Kidney (tissue), 14 donors: ENCODE measurements around the gene HOXA3. TPM values are rescaled to one million over a fixed set of nuclear protein-coding genes. Genes with fewer than 3 reads are reported as not detected.

Source experiments
- DNase-seq, 5 donors: peaks; one replicate each; pipeline ENCODE4 v3.0.0-alpha.2; 2013 to 2020
- FAIRE-seq: peaks from 2 replicates; lab custom pipeline; 2012; peaks lifted over from hg19 to GRCh38; lab: Jason Lieb, UNC
- H3K27ac ChIP-seq, 2 donors: one replicate each; pipeline ENCODE4 v1.7.0; 2013; ENCODE audit warnings: low read depth in 2 of 2, low read length in 2 of 2, inconsistent platforms in 1 of 2
- H3K27me3 ChIP-seq: one replicate; pipeline ENCODE4 v1.7.1; 2013; ENCODE audit warnings: low read length, inconsistent platforms; ENCODE audit not compliant: control insufficient read depth, insufficient read depth
- H3K36me3 ChIP-seq, 3 donors: one replicate each; pipeline versions ENCODE4 v1.7.0 to v1.7.1; 2013; ENCODE audit warnings: low read length in 3 of 3, control low read depth in 1 of 3, inconsistent platforms in 1 of 3; ENCODE audit not compliant: insufficient read depth in 3 of 3, control insufficient read depth in 2 of 3
- H3K4me1 ChIP-seq, 3 donors: one replicate each; pipeline versions ENCODE4 v1.7.0 to v1.7.1; 2013; ENCODE audit warnings: low read length in 3 of 3, inconsistent platforms in 1 of 3, low read depth in 1 of 3; ENCODE audit not compliant: control insufficient read depth in 2 of 3, insufficient read depth in 2 of 3
- H3K4me3 ChIP-seq, 3 donors: one replicate each; pipeline versions ENCODE4 v1.7.0 to v1.8.1; 2013; ENCODE audit warnings: low read length in 3 of 3, control low read depth in 1 of 3, inconsistent platforms in 1 of 3
- H3K9ac ChIP-seq, 3 donors: one replicate each; pipeline versions ENCODE4 v1.7.0 to v1.7.1; 2013; ENCODE audit warnings: low read length in 3 of 3, control low read depth in 1 of 3, inconsistent platforms in 1 of 3
- H3K9me3 ChIP-seq, 3 donors: one replicate each; pipeline versions ENCODE4 v1.7.0 to v1.7.1; 2013; ENCODE audit warnings: low read length in 3 of 3, control low read depth in 1 of 3, inconsistent platforms in 1 of 3; ENCODE audit not compliant: control insufficient read depth in 2 of 3, insufficient read depth in 1 of 3
- intact Hi-C: fragments of 100-400 bp; cut with DNase I; formaldehyde crosslinking; loops from one replicate; pipeline ENCODE4 v1.11.1; 2022
- polyA plus RNA-seq: library from polyadenylated mRNA; stranded (reverse); fragments of 350-450 nt; fragmentation: Illumina TruSeq; extraction: RNeasy Lipid Tissue Mini Kit (QIAGEN cat#74804); gene quantifications from one replicate; pipeline ENCODE4 v1.2.3, GENCODE V29; 2014; ENCODE audit warnings: low read depth, low replicate concordance; ENCODE audit not compliant: insufficient read depth
- total RNA-seq: library from RNA; stranded (reverse); fragmentation: NEBNext Ultra II Directional; extraction: Animal tissue kit (Norgen Biotek cat#: 25700); gene quantifications from one replicate; pipeline ENCODE4 v1.2.1, GENCODE V29; 2021
- TF ChIP-seq, protein P1 (sequence below): IDR thresholded peaks from 3 replicates; pipeline ENCODE4 v1.5.1; 2012; ENCODE audit warnings: mild to moderate bottlenecking, moderate library complexity, borderline replicate concordance; ENCODE audit not compliant: insufficient read depth; ENCODE audit errors: extremely low read depth
- donor health status: control.
- donor health status: control.
- donor health status: control.
- donor health status: control.
- donor health status: control.
- donor health status: DM: yes; HTN: yes; CAD: no.
- donor health status: Normal renal cell carcinoma (clear cell type).

HOXA3 gene
- total and polyA plus RNA-seq, 2 donors from 2014 or later = 6.3 to 21.2 TPM

DNA sequence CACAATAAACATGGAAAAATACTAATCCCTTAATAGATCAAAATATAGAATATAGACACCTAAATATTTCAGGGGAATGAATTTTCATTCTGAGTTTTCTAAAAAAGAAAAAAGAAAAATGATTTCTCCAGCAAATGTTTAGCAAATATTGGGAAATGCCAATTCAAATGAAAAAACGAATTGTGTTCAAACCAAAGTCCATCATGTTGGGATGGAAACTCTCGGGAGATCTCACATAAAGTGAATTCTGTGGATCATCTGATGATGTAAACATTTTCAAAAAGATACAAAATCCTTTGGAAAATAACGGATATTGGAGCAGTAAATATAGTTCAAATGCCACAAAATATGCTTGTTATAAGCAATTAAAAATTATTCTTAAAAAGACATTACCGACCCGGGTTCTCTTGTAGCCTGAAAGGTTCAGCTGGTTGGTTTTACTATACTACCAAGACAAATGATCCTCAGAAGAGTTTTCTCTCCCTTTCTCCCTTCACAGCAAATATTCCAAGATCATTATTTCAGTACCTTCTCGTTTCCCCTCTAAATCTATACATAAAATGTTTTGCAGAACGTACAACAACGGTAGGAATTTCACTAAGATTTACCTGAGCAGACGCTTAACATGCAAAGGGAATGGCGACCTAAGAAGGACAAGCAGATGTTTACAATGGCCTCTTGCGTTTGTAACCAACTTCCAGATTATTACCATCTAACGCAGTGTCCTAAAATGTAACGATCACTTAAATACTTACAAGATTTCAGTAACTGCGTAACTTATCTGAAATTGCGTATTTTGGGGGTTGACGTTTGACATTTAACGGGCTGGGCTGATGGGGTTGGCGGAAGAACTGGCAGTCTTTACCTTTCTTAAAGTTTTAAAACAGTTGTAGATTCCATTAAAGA is 45.0 kb upstream of the HOXA3 start:
- no peak overlapping the region for H3K27ac ChIP-seq
- no peak for FAIRE-seq
- peak in 3 of 5 donors; percentile 20 to 64 (median 33) for DNase-seq
- no peaks in the 10 kb centered on the region for H3K36me3 ChIP-seq
- H3K27me3 ChIP-seq = peaks cover 80% of the 10 kb centered on the region
- H3K4me3 ChIP-seq = no peak overlapping the region
- no peak overlapping the region for H3K9ac ChIP-seq
- H3K9me3 ChIP-seq = no peaks in the 10 kb centered on the region
- intact Hi-C loops = no loop called here
- peaks cover 0 to 5% (median 5%) of the 10 kb centered on the region in 3 donors for H3K4me1 ChIP-seq
- TF ChIP-seq, protein P1, sequence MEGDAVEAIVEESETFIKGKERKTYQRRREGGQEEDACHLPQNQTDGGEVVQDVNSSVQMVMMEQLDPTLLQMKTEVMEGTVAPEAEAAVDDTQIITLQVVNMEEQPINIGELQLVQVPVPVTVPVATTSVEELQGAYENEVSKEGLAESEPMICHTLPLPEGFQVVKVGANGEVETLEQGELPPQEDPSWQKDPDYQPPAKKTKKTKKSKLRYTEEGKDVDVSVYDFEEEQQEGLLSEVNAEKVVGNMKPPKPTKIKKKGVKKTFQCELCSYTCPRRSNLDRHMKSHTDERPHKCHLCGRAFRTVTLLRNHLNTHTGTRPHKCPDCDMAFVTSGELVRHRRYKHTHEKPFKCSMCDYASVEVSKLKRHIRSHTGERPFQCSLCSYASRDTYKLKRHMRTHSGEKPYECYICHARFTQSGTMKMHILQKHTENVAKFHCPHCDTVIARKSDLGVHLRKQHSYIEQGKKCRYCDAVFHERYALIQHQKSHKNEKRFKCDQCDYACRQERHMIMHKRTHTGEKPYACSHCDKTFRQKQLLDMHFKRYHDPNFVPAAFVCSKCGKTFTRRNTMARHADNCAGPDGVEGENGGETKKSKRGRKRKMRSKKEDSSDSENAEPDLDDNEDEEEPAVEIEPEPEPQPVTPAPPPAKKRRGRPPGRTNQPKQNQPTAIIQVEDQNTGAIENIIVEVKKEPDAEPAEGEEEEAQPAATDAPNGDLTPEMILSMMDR = no peak

DNA sequence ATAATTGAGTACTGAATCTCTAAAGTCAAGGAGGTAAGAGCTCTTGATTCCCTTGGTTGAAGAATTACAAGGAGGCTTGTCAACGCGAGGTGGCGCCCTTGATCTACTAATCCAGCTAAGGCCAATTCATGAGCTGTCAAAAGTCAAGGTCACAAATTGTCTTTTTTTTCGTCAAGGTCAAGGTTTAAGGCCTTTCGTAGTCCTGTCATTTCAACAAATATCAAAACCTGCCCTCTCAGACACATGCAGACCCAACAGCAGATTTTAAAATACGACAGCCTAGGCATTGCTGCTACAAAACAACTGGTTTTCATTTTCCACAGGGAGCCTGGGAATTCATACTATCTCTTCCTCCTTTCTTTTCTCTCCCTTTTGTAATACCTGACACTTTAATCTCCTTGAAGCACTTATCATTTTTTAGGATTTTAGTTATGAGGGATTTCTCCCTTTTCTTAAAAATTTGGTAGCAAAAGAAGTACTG is 43.9 kb upstream of the HOXA3 start:
- H3K4me1 ChIP-seq = peaks cover 0 to 5% (median 2%) of the 10 kb centered on the region in 3 donors
- H3K4me3 ChIP-seq = no peak overlapping the region
- H3K27me3 ChIP-seq = peaks cover 78% of the 10 kb centered on the region
- no peak overlapping the region for H3K9ac ChIP-seq
- DNase-seq (peak; percentile 83 to 92 (median 89)), FAIRE-seq (no peak)
- TF ChIP-seq, protein P1 = peak; percentile 82
- no peaks in the 10 kb centered on the region for H3K36me3 ChIP-seq
- H3K9me3 ChIP-seq = no peaks in the 10 kb centered on the region
- intact Hi-C loops = no loop called here
- H3K27ac ChIP-seq = no peak overlapping the region

DNA sequence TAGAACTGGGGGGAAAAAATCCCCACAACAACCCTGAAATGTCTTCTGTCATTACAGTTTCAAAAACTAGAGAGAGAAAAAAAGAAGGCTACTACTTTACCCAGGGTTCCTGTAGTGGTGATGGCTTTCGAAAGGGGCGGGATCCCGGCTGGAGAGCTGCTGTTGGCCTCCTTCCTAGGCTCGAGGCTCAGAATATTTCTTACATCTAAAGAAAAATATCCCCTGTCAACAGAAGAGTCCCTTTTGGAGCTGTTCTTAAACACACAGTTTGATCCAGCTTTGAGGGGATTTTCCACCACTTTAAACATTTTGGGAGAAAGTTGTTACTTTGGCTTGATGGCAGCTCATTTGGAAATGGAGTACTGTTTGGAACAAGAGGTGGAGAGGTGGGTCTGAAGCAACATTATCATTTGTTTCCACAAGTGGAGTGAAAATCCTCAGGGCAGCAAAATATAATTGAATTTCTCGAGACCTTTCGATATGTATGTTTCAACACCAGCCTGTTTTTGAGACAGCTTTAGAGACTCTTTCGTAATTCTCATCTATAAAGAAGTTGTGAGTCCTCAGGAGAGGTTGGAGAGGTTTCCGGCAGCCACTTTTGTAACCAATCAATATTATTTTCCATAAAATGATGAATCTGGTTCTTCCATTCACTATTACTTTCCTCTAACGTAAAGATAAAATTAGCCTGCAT is 42.5 kb upstream of the HOXA3 start:
- no peaks in the 10 kb centered on the region for H3K4me1 ChIP-seq
- H3K27me3 ChIP-seq = peaks cover 71% of the 10 kb centered on the region
- no peak overlapping the region for H3K9ac ChIP-seq
- no peak overlapping the region for H3K4me3 ChIP-seq
- no peak for FAIRE-seq
- no peak overlapping the region for H3K27ac ChIP-seq
- TF ChIP-seq, protein P1 = no peak
- peak in 3 of 5 donors; percentile 15 to 24 (median 15) for DNase-seq
- H3K36me3 ChIP-seq = no peaks in the 10 kb centered on the region
- intact Hi-C loops = no loop called here
- no peaks in the 10 kb centered on the region for H3K9me3 ChIP-seq
